GM21360 (cell line): ENCODE results near the gene ANKRD37.

ENCODE experiments used
- ATAC-seq: cut with Tn5 transposase; IDR thresholded peaks from one replicate; pipeline ENCODE4 v1.9.1; 2021; ENCODE audit warnings: mild to moderate bottlenecking, moderate library complexity; ENCODE audit not compliant: unreplicated experiment

Gene ANKRD37

GRCh38 chr4:185379326-185380295 lies 17.0 kb upstream of the ANKRD37 start:
- no peak for ATAC-seq

DNA sequence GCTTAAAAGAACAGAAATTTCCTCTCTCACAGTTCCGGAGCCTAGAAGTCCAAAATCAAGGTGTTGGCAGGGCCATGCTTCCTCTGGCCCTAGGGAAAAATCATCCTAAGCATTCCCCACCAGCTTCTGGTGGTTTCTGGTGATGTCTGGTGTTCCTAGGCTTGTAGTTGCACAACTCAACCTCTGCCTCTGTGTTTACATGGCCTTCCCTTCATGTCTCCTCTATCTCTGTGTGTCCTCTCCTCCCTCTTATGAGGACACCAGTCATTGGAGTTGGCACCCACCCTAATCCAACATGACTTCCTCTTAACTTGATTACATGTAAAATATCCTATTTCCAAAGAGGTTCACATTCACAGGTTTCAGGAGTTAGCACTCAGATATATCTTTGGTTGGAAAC lies 16.3 kb upstream of the ANKRD37 start:
- ATAC-seq = no peak

GRCh38 chr4:185381288-185382196 lies 15.1 kb upstream of the ANKRD37 start:
- ATAC-seq = no peak

DNA sequence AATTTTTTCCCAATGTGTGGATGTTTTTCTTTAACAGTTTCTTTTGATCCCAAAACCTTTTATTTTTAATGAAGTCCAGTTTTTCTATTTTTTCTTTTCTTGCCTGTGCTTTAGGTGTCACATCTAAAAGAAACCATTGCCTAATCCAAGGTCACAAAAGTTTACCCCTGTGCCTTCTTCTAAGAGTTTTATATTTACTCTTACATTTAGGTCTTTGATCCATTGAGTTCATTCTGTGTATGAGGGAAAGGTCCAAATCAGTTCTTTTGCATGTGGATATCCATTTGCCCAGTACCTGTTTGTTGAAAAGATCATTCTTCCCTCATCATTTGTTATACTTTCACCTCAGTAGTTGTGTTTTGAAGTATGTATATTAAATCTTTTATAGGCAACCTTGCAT lies 13.9 kb upstream of the ANKRD37 start:
- ATAC-seq = no peak

- no peak for ATAC-seq
These were observed 13.2 kb upstream of the ANKRD37 start for GRCh38 chr4:185383451-185383850.

DNA sequence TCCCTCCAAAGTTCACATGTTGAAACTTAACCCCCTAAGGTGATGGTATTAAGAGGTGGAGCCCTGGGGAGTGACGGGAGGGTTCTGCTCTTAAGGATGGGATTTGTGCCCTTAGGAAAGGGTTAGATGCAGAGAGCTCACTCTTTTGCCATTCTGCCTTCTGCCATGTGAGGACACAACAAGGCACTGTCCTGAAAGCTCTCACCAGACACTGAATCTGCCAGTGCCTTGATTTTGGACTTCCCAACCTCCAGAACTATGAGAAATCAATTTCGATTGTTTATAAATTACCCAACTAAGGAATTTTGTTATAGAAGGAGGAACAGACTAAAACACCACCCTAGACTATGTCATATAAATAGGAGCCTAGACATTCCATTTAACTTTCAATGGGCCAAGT lies 12.6 kb upstream of the ANKRD37 start:
- ATAC-seq = no peak

DNA sequence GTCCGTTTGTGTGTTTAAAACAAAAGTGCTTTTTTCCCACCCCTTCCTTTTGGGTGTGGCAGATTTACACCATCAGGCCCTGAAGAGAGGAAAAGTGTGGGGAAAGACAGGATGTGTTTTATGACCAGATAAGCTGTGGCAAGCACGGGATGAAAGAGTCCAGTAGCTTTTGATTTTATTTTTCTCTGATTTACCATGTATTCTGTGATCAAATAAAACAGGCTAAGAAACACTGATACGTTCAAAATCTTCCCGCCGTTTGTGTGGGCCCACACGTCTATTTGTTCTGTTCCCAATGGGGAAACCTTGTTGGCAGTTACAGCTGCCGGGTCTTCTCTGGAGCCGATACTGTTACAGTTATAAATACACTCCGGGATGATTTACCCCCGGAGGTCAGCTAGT lies 11.7 kb upstream of the ANKRD37 start:
- ATAC-seq = no peak

GRCh38 chr4:185387957-185388356 lies 8.7 kb upstream of the ANKRD37 start:
- no peak for ATAC-seq

- no peak for ATAC-seq
These were observed 5.7 kb upstream of the ANKRD37 start for GRCh38 chr4:185390941-185391340.

DNA sequence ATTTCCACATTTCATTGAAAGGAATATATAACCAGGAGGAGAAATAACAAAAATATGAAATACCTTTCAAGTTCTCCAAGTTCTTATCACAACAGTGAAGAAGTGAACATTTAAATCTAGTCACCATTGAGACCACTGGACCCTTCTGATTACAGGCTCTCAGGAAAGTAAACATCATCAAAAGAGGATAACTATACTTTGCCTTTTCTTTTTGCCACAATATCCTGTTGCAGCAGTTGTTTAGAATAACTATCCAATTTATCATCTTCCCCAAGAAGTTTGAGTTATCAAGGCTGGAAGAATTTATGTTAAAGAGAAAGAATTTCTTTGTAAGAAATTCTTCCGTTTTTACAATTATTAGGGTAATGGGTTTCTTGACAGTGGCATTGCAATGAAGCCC lies 4.5 kb upstream of the ANKRD37 start:
- no peak for ATAC-seq

DNA sequence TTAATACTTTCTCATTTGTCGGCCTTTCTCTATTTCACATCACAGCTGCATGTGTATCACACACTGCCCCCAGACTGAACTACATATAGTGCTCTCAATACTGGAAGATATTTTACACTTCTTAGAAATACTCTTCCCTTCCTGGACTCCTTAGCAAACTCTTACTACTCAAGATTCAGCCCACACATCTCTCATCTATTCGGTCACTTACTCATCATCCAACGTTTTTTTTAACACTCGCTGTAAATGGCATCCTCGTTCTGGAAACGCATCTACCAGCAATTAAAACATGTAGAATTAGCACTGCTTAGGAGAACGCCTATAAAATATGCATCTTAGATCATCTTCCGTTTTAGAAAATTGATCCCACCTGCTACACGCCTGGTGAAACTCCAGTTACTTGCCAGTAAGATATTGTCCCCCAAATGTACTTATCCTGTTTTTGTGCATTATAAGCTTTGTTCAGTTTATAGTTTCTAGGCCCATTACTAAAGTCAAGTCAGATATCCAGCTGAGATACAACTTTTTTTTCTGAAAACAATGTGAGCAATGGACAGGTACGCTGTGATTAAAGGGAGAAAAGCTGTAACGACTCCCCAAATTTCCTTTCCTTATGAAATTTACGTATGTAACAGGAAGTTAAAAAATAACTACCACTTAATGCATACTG lies 1.9 kb upstream of the ANKRD37 start:
- ATAC-seq = no peak

GRCh38 chr4:185395238-185395955 lies 1.2 kb upstream of the ANKRD37 start, which contains the start of gene LRP2BP:
LRP2BP (minus strand) TSS chr4:185395924; CDS start chr4:185378186, 17,738 bp downstream.
- ATAC-seq = no peak

DNA sequence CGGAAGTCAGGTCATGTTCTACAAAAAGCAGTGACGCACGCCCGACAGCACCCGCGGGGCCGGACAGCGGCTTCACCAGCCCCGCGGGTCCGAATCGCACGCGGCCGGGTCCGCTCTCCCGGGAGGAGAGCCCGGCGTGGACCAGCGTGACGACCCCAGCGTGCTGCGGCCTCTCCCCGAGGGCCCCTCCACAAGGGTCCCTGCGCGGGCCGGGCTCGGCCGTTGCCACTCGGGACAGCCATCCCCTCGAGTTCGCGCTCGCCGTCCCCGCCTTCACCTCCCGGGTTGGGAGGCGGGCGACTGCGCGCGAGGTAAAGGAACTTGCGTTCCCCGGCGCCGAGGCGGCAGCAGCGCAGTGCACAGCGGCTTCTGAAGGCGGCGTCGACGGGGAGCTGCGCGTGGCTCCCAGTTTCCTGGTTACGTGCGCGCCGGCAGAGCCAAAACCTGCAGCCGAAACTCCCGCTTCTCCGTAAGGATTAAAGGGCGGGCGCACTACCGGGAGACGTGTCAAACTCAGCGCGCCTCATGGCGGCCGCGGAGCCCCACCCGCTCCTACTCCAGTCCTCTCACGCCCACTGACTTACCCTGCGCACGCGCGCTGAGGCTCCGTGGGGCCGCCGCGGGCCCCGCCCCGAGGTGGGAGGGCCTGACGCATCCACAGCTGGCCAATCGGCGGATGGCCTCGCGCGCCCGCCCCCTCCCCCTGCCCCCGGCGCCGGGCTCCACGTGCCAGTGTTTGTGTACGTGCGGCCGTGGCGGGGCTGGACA lies 501 bp upstream of the ANKRD37 start:
- peak; percentile 72 for ATAC-seq

GRCh38 chr4:185398618-185399017 lies 2.0 kb downstream of the ANKRD37 start:
- ATAC-seq = no peak

DNA sequence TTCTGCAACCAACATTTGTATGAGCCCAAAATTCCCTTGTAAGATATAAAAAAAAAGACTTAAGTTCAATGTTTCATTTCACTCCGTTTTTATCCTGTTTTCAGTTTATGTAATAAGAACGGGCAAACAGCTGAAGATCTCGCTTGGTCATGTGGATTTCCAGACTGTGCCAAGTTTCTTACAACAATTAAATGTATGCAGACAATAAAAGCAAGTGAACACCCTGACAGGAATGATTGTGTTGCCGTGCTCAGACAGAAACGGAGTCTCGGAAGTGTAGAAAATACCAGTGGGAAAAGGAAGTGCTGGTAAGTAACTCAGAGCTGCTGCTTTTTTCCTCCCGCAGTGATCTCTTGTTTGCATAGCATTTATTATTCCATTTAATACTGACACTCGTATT lies 2.8 kb downstream of the ANKRD37 start:
- no peak for ATAC-seq

DNA sequence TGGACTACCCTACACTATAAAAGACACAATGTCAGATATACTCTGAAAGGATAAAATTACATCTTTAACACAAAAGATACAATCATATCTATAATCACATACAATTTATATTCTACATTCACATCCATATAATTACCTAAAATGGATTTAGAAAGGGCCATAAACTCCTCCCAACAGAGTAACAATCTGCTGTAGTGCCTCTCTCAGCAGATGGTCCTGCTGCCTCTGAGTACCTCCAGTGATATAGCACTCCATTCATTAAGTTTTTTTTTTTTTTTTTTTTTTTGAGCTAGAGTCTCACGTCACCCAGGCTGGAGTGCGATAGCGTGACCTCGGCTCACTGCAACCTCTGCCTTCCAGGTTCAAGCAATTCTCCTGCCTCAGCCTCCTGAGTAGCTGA lies 7.4 kb downstream of the ANKRD37 start:
- ATAC-seq = no peak

DNA sequence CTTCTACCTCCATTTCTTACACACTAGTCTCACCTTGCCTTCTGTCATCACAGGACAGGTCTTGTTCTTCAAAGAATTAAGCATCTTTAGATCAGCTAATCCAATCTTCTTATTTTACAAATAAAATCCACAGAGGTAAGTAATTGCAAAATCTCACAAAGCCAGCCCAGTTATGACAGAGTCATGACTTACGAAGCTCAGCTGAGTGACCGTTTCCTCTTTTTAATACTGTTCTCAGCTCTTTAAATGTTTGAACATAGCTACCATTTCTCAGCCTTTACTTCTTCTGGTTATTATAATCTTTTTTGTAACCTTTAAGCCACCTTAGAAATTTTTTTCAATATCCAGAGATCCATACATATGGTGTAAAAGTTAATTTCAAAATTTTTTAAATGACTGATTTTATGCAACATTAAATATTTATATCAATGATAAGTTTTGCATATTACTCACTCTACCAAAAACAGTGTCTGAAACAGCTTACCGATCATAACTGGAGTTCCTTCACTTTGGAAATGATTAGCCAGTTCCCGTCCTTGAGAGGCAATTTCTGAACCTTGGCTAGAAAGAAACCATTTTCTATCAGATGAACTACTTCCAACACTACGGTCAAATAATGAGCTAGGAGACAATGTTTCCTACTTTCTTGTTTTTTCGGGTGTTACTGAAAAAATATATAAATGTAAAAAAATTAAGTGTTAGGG lies 8.8 kb downstream of the ANKRD37 start:
- peak; percentile 47 for ATAC-seq

- ATAC-seq = no peak
These were observed 11.8 kb downstream of the ANKRD37 start for GRCh38 chr4:185408432-185408831.

- no peak for ATAC-seq
These were observed 15.2 kb downstream of the ANKRD37 start for GRCh38 chr4:185411849-185412248.
